PC-3 (cell line): ENCODE measurements around the gene KCNC2.

Experiments used
- EZH2 ChIP-seq: fragments of 300-600 bp; sonication (generic); IDR thresholded peaks from one replicate; pipeline ENCODE4 v1.6.1; 2017; ENCODE audit warnings: antibody characterized with exemption, mild to moderate bottlenecking, low read length; ENCODE audit not compliant: unreplicated experiment
- TF ChIP-seq, protein P1 (sequence below): fragments of 300-600 bp; sonication (generic); conservative IDR thresholded peaks from 2 replicates; pipeline ENCODE4 v1.5.1; 2017; ENCODE audit warnings: antibody characterized with exemption, low read depth, mild to moderate bottlenecking, low read length

DNA sequence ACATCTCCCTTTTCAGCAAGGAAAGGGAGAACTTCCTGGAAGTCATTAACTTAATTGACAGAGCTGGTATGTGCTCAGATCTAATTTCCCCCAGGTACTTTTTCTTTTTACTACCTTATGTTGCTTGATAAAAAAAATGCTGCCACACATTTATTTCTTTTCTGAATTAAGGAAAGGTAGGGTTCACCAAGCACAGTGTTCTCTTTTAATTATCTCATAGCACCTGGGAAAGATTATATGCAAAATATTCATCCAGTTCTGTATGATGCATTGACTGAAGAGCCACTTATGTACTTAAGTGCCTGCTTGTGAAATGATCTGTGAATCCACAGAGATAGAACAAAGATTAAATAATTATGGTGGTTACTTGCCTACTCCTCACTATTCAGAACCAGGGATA is 25.1 kb downstream of the KCNC2 start:
- TF ChIP-seq, protein P1, sequence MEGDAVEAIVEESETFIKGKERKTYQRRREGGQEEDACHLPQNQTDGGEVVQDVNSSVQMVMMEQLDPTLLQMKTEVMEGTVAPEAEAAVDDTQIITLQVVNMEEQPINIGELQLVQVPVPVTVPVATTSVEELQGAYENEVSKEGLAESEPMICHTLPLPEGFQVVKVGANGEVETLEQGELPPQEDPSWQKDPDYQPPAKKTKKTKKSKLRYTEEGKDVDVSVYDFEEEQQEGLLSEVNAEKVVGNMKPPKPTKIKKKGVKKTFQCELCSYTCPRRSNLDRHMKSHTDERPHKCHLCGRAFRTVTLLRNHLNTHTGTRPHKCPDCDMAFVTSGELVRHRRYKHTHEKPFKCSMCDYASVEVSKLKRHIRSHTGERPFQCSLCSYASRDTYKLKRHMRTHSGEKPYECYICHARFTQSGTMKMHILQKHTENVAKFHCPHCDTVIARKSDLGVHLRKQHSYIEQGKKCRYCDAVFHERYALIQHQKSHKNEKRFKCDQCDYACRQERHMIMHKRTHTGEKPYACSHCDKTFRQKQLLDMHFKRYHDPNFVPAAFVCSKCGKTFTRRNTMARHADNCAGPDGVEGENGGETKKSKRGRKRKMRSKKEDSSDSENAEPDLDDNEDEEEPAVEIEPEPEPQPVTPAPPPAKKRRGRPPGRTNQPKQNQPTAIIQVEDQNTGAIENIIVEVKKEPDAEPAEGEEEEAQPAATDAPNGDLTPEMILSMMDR, result no peak
- TF ChIP-seq EZH2, result no peak
